Endodermal cell (in vitro differentiated cells): ENCODE data around the gene ACTR6. TPM values are rescaled to one million over a fixed set of nuclear protein-coding genes. Genes with fewer than 3 reads are reported as not detected.

Source experiments
- DNase-seq: peaks from one replicate; pipeline ENCODE4 v3.0.0-alpha.2; 2017
- H3K27ac ChIP-seq: 2 replicates; pipeline ENCODE4 v1.5.1; 2013; ENCODE audit warnings: mild to moderate bottlenecking, low read depth, low read length, moderate library complexity
- H3K27me3 ChIP-seq: 2 replicates; pipeline ENCODE4 v1.6.1; 2013; ENCODE audit warnings: mild to moderate bottlenecking, low read length, moderate library complexity; ENCODE audit not compliant: insufficient read depth, control insufficient read depth, poor library complexity, severe bottlenecking
- H3K36me3 ChIP-seq: 2 replicates; pipeline ENCODE4 v1.7.0; 2013; ENCODE audit warnings: mild to moderate bottlenecking, low read length, moderate library complexity; ENCODE audit not compliant: control insufficient read depth, insufficient read depth
- H3K4me1 ChIP-seq: one replicate; pipeline ENCODE4 v1.7.0; 2013; ENCODE audit warnings: low read length; ENCODE audit not compliant: control insufficient read depth, insufficient read depth
- H3K4me3 ChIP-seq: 2 replicates; pipeline ENCODE4 v1.5.1; 2013; ENCODE audit warnings: mild to moderate bottlenecking, low read length, moderate library complexity
- H3K9ac ChIP-seq: 2 replicates; pipeline ENCODE4 v1.6.1; 2013; ENCODE audit warnings: mild to moderate bottlenecking, low read length, moderate library complexity; ENCODE audit not compliant: poor library complexity, severe bottlenecking; ENCODE audit errors: extremely low read depth
- H3K9me3 ChIP-seq: 2 replicates; pipeline ENCODE4 v1.6.1; 2013; ENCODE audit warnings: mild to moderate bottlenecking, low read length, moderate library complexity; ENCODE audit not compliant: control insufficient read depth
- H3K27ac Mint-ChIP-seq: 2 replicates; pipeline ENCODE4 v1.8.0; 2020; ENCODE audit warnings: mixed read lengths
- H3K27me3 Mint-ChIP-seq: 2 replicates; pipeline ENCODE4 v1.8.0; 2021; ENCODE audit warnings: mild to moderate bottlenecking, mixed read lengths; ENCODE audit not compliant: insufficient read depth
- H3K36me3 Mint-ChIP-seq: 2 replicates; pipeline ENCODE4 v1.8.0; 2020; ENCODE audit warnings: low read depth, mixed read lengths
- H3K4me1 Mint-ChIP-seq: 2 replicates; pipeline ENCODE4 v1.8.0; 2020; ENCODE audit warnings: mixed read lengths
- H3K4me3 Mint-ChIP-seq: 2 replicates; pipeline ENCODE4 v1.8.0; 2020; ENCODE audit warnings: mild to moderate bottlenecking, moderate library complexity, mixed read lengths
- H3K9me3 Mint-ChIP-seq: 2 replicates; pipeline ENCODE4 v1.8.0; 2020; ENCODE audit warnings: mild to moderate bottlenecking, mixed read lengths
- WGBS, 2 experiments: methylation state at CpG; one replicate each; pipeline versions ENCODE4 v1.1.5 to v1.1.7; 2013; ENCODE audit warnings: missing lambda C conversion rate in 2 of 2, mixed read lengths in 1 of 2; ENCODE audit not compliant: insufficient coverage in 1 of 2, insufficient read length in 1 of 2; 5-methylcytosine and 5-hydroxymethylcytosine counted together
- total RNA-seq, 2 donors: library from RNA; stranded (reverse); fragmentation: NEBNext Ultra II Directional in 1 of 2; extraction: Animal tissue kit (Norgen Biotek cat#: 25700) in 1 of 2; gene quantifications; 2 replicates in 1 of 2; 3 replicates in 1 of 2; pipeline ENCODE4 v1.2.1, GENCODE V29; 2021
- TF ChIP-seq, protein P1 (sequence below): fragments of 200-600 bp; sonication (generic); conservative IDR thresholded peaks from 2 replicates; pipeline ENCODE4 v1.5.0; 2021; ENCODE audit warnings: antibody characterized with exemption, mild to moderate bottlenecking

Gene ACTR6
- total RNA-seq, 2 donors from 2014 or later, result 39.4 to 47.8 TPM

DNA sequence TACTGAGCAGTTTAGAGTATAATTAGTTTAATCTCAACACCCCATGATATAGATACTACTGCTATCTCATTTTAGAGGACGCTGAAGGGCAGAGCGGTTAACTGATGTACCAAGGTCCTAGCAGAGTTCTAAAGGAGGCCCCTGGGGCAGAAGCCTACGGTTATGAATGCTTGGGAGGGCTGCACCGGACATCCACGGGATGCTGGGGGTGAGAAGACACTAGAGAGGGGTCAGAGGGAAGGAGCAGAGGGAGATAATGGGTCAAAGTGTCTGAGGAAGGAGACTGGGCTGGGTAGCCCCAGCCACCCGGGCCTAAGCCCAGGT lies 1.6 kb upstream of the ACTR6 start:
- Histone ChIP-seq H3K4me1 (no peaks in the 10 kb centered on the region), H3K4me3 (peak overlapping the region; percentile 95), H3K9me3 (no peaks in the 10 kb centered on the region), H3K27ac (no peak overlapping the region), H3K36me3 (peaks cover 7% of the 10 kb centered on the region), H3K27me3 (no peaks in the 10 kb centered on the region), H3K9ac (peak overlapping the region; percentile 22)
- Mint-ChIP-seq H3K36me3 (peaks cover 24% of the 10 kb centered on the region), H3K27me3 (no peaks in the 10 kb centered on the region), H3K4me1 (no peaks in the 10 kb centered on the region), H3K4me3 (peak overlapping the region; percentile 99), H3K27ac (peak overlapping the region; percentile 59), H3K9me3 (no peaks in the 10 kb centered on the region)
- no peak for DNase-seq
- WGBS, 2 experiments, result 24 to 45% methylated on average over 4 to 6 of the region's 6 CpGs
- TF ChIP-seq, protein P1, sequence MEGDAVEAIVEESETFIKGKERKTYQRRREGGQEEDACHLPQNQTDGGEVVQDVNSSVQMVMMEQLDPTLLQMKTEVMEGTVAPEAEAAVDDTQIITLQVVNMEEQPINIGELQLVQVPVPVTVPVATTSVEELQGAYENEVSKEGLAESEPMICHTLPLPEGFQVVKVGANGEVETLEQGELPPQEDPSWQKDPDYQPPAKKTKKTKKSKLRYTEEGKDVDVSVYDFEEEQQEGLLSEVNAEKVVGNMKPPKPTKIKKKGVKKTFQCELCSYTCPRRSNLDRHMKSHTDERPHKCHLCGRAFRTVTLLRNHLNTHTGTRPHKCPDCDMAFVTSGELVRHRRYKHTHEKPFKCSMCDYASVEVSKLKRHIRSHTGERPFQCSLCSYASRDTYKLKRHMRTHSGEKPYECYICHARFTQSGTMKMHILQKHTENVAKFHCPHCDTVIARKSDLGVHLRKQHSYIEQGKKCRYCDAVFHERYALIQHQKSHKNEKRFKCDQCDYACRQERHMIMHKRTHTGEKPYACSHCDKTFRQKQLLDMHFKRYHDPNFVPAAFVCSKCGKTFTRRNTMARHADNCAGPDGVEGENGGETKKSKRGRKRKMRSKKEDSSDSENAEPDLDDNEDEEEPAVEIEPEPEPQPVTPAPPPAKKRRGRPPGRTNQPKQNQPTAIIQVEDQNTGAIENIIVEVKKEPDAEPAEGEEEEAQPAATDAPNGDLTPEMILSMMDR, result no peak

DNA sequence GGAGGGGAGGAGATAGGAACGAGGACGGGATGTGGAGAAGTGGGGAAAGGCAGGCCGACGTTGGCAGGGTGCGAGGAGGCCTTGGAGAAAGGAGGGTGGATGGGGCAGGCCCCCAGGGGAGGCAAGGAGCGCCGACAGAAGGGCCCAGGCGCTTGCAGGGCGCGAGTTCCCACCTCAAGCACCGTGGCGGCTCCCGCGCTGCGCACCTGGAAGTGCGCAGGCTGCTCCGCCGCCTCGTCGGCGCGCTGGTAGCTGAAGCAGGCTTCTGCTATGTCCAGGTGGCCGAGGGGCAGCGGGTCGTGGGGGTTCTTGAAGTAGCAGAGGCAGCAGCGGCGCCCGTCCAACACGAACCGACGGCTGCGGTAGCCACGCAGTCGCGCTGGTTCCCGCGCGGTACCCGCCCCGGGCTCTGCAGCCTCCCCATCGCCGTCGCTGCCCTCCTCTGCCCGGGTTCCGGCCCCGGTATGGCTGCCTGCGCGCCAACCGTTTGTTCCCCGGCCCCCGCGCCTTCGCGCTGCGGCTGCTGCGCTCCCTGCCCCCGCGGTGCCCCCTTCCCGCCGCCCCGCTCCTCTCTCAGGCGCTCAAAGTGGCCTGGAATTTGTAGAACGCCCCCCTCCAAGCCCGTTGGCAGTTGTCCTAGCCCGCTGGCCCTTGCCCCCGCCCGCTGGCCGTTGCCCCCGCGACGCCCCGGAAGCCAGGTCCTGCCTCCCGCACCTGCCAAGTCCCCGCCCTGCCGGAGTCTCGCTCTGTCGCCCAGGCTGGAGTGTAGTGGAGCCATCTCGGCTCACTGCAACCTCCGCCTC lies 1.1 kb upstream of the ACTR6 start:
- DNase-seq, result peak; percentile 97
- H3K9me3 ChIP-seq, result no peaks in the 10 kb centered on the region
- H3K9me3 Mint-ChIP-seq, result no peaks in the 10 kb centered on the region
- peaks cover 19% of the 10 kb centered on the region for H3K36me3 Mint-ChIP-seq
- H3K36me3 ChIP-seq, result peaks cover 5% of the 10 kb centered on the region
- H3K27ac ChIP-seq, result no peak overlapping the region
- peak overlapping the region; percentile 99 for H3K4me3 Mint-ChIP-seq
- H3K27me3 Mint-ChIP-seq, result no peaks in the 10 kb centered on the region
- H3K4me3 ChIP-seq, result peak overlapping the region; percentile 95
- H3K27ac Mint-ChIP-seq, result peak overlapping the region; percentile 94
- H3K4me1 Mint-ChIP-seq, result no peaks in the 10 kb centered on the region
- no peaks in the 10 kb centered on the region for H3K27me3 ChIP-seq
- 1 to 2% methylated on average over 41 to 79 of the region's 79 CpGs for WGBS, 2 experiments
- TF ChIP-seq, protein P1, result no peak
- no peaks in the 10 kb centered on the region for H3K4me1 ChIP-seq
- H3K9ac ChIP-seq, result peak overlapping the region; percentile 22

DNA sequence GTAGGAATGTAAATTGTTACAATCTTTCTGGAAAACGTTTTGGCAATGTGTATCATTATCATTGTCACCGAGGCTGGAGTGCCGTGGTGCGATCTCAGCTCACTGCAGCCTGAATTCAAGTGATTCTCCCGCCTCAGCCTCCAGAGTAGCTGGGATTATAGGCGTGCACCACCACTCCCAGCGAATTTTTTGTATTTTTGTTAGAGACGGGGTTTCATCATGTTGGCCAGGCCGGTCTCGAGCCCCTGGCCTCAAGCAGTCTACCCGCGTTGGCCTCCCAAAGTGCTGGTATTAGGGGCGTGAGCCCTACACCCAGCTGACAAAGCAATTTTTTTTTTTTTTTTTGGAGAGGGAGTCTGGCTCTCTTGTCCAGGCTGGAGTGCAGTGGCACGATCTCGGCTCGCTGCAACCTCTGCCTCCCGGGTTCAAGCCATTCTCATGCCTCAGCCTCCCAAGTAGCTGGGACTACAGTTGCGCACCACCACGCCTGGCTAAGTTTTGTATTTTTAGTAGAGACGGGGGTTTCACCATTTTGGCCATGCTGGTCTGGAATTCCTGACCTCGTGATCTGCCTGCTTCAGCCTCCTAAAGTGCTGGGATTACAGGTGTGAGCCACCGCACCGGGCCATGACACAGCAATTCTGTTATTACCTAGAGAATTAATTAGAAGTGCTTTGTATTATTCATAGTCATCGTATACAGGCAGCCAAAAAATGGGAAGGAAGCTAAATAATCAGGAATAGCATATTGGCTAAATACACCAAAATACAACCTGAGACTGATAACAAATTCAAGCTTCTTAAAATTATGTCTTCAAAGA lies 1.2 kb downstream of the ACTR6 start:
- peak overlapping the region; percentile 54 for H3K9ac ChIP-seq
- H3K4me3 Mint-ChIP-seq, result peak overlapping the region; percentile 99
- H3K4me1 Mint-ChIP-seq, result no peaks in the 10 kb centered on the region
- no peaks in the 10 kb centered on the region for H3K9me3 Mint-ChIP-seq
- no peak for DNase-seq
- H3K27ac Mint-ChIP-seq, result peak overlapping the region; percentile 94
- H3K27me3 Mint-ChIP-seq, result no peaks in the 10 kb centered on the region
- H3K36me3 ChIP-seq, result peaks cover 6% of the 10 kb centered on the region
- H3K36me3 Mint-ChIP-seq, result peaks cover 8% of the 10 kb centered on the region
- 83 to 89% methylated on average over 12 to 24 of the region's 24 CpGs for WGBS, 2 experiments
- peak overlapping the region; percentile 95 for H3K4me3 ChIP-seq
- H3K4me1 ChIP-seq, result no peaks in the 10 kb centered on the region
- H3K27me3 ChIP-seq, result no peaks in the 10 kb centered on the region
- H3K27ac ChIP-seq, result no peak overlapping the region
- no peaks in the 10 kb centered on the region for H3K9me3 ChIP-seq
- TF ChIP-seq, protein P1, result no peak
